OCI-LY3 (cell line): Measurements from ENCODE around the gene RELN.
"Not testable (repeated sequence)": the region's sequence is repeated elsewhere in the genome, so short reads cannot be mapped to it uniquely, and the experiment has no call there.

Source experiments
- CTCF ChIP-seq: fragments of 200-600, 300-600 bp; sonication (generic); IDR thresholded peaks from 2 replicates; pipeline ENCODE4 v1.5.1; 2014; ENCODE audit warnings: antibody characterized with exemption, low read length, low read depth
- EZH2phosphoT487 ChIP-seq: fragments of 200-600 bp; shearing (Covaris generic); IDR thresholded peaks from 2 replicates; pipeline ENCODE4 v1.6.1; 2018; ENCODE audit warnings: antibody characterized with exemption, mixed run types, low read depth

- TF ChIP-seq CTCF, EZH2phosphoT487: not testable (repeated sequence)
Measured at GRCh38 chr7:103911015-103911414, 78.4 kb downstream of the RELN start.
